ENCODE measurements around the gene SP4. TPM values are rescaled to one million over a fixed set of nuclear protein-coding genes. Genes with fewer than 3 reads are reported as not detected.

SP4 gene
- total RNA-seq, 1 donor from 2014 or later, result 7.7 TPM

DNA sequence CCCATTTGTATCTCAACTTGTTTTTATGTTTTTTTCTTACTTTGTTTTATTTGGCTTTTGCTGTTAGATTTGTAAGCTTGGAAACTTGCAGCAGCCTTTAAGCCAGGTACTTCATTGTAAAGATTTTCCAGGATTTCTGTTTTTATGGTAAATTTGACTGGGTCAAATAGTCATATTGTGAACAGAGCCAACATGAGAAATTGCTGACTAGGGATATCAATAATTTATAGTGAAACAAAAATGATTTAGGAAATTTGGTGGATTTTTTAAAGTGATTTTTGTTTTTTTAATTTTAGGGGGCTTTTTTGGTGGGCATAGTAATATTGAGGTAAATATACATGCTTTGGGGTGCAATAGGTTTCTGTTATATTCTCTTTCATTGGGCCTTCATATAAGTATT is 22.2 kb downstream of the SP4 start:
- H3K36me3 Mint-ChIP-seq, result peaks cover 42% of the 10 kb centered on the region
- no peak overlapping the region for H3K4me3 Mint-ChIP-seq
- no peak overlapping the region for H3K27ac Mint-ChIP-seq
- H3K27me3 Mint-ChIP-seq (ENCODE audit: low read depth), result no peaks in the 10 kb centered on the region
- no peak for TF ChIP-seq CTCF (IDR thresholded peaks at IDR 0.05; ENCODE audit: unreplicated experiment)
- H3K9me3 Mint-ChIP-seq, result peaks cover 37% of the 10 kb centered on the region
- no peaks in the 10 kb centered on the region for H3K4me1 Mint-ChIP-seq
- DNase-seq (ENCODE audit: low spot score in 2 of 2, unreplicated experiment in 2 of 2), result no peak

DNA sequence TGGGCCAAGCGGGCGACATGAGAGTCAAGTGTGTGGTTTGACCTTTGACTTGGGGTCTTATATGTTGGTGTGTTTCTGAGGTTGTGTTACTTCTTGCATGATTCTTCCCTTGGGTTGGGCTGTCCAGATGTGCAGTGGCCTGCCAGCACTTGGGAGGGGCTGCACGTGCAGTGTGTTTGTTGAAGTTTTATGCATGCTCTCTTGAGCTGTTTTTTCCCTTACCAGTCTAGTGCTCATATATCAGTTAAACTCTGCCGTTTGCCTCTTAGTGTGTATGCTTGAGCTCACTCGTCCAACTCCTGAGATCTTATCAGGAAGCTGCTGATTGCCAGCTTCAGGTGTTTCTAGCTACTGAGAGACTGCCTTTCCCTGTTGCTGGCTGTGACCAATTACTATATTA is 23.1 kb downstream of the SP4 start:
- H3K27me3 Mint-ChIP-seq (ENCODE audit: low read depth), result no peaks in the 10 kb centered on the region
- H3K36me3 Mint-ChIP-seq, result peaks cover 50% of the 10 kb centered on the region
- H3K4me1 Mint-ChIP-seq, result no peaks in the 10 kb centered on the region
- TF ChIP-seq CTCF (IDR thresholded peaks at IDR 0.05; ENCODE audit: unreplicated experiment), result no peak
- H3K27ac Mint-ChIP-seq, result no peak overlapping the region
- no peak overlapping the region for H3K4me3 Mint-ChIP-seq
- no peak for DNase-seq (ENCODE audit: low spot score in 2 of 2, unreplicated experiment in 2 of 2)
- peaks cover 43% of the 10 kb centered on the region for H3K9me3 Mint-ChIP-seq

- Mint-ChIP-seq H3K27ac (no peak overlapping the region), H3K36me3 (peaks cover 54% of the 10 kb centered on the region), H3K4me1 (no peaks in the 10 kb centered on the region), H3K9me3 (peaks cover 52% of the 10 kb centered on the region), H3K27me3 (ENCODE audit: low read depth) (no peaks in the 10 kb centered on the region), H3K4me3 (no peak overlapping the region)
- TF ChIP-seq CTCF (IDR thresholded peaks at IDR 0.05; ENCODE audit: unreplicated experiment), result no peak
- DNase-seq (ENCODE audit: low spot score in 2 of 2, unreplicated experiment in 2 of 2), result no peak
These were observed 26.3 kb downstream of the SP4 start for GRCh38 chr7:21454182-21454581.

DNA sequence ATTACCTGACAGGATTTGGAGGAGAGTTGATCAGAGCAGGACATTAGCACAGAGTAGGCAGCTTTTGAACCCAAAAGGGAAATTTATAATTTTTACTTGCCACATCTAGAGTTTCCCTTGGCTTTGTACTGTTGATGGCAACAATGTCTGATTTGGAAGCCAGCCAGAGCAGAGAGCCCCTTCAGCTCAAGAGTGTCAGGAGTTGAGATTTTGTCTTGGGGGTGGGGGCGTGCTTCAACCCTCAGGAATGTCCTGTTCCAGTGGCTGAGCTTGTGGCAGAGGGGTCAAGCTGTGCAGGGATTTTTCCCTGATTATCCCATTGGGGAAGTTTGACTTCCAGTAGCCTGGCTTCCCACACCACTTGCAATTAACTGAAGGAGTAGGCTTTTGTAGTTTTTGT is 27.0 kb downstream of the SP4 start:
- no peaks in the 10 kb centered on the region for H3K27me3 Mint-ChIP-seq (ENCODE audit: low read depth)
- peaks cover 57% of the 10 kb centered on the region for H3K9me3 Mint-ChIP-seq
- H3K27ac Mint-ChIP-seq, result no peak overlapping the region
- peaks cover 57% of the 10 kb centered on the region for H3K36me3 Mint-ChIP-seq
- H3K4me3 Mint-ChIP-seq, result no peak overlapping the region
- no peak for TF ChIP-seq CTCF (IDR thresholded peaks at IDR 0.05; ENCODE audit: unreplicated experiment)
- no peaks in the 10 kb centered on the region for H3K4me1 Mint-ChIP-seq
- no peak for DNase-seq (ENCODE audit: low spot score in 2 of 2, unreplicated experiment in 2 of 2)

DNA sequence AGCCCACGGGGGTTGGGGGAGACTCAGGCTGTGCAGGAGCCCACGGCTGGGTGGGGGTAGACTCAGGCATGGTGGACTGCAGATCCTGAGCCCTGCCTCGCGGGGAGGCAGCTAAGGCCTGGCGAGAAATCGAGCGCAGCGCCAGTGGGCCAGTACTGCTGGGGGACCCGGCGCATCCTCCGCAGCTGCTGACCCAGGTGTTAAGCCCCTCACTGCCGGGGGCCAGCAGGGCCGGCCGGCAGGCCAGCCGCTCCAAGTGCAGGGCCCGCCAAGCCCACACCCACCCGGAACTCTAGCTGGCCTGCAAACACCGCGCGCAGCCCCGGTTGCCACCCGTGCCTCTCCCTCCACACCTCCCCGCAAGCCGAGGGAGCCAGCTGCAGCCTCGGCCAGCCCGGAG is 33.4 kb downstream of the SP4 start:
- Mint-ChIP-seq H3K36me3 (peaks cover 21% of the 10 kb centered on the region), H3K4me3 (no peak overlapping the region), H3K27me3 (ENCODE audit: low read depth) (no peaks in the 10 kb centered on the region), H3K27ac (no peak overlapping the region), H3K9me3 (peaks cover 15% of the 10 kb centered on the region), H3K4me1 (no peaks in the 10 kb centered on the region)
- TF ChIP-seq CTCF (IDR thresholded peaks at IDR 0.05; ENCODE audit: unreplicated experiment), result no peak
- DNase-seq (ENCODE audit: low spot score in 2 of 2, unreplicated experiment in 2 of 2), result no peak

- DNase-seq (ENCODE audit: low spot score in 2 of 2, unreplicated experiment in 2 of 2), result no peak
- H3K27me3 Mint-ChIP-seq (ENCODE audit: low read depth), result no peaks in the 10 kb centered on the region
- no peak for TF ChIP-seq CTCF (IDR thresholded peaks at IDR 0.05; ENCODE audit: unreplicated experiment)
- peaks cover 13% of the 10 kb centered on the region for H3K9me3 Mint-ChIP-seq
- H3K4me1 Mint-ChIP-seq, result no peaks in the 10 kb centered on the region
- H3K36me3 Mint-ChIP-seq, result peaks cover 16% of the 10 kb centered on the region
- H3K4me3 Mint-ChIP-seq, result no peak overlapping the region
- no peak overlapping the region for H3K27ac Mint-ChIP-seq
These were observed 34.2 kb downstream of the SP4 start for GRCh38 chr7:21462081-21462480.
